Measurements from ENCODE around the gene FHOD1.

The FHOD1 gene

GRCh38 chr16:67206129-67206837 is 41.0 kb downstream of the FHOD1 start:
- DNase-seq: no peak

GRCh38 chr16:67204076-67204475 is 43.2 kb downstream of the FHOD1 start:
- no peak for DNase-seq

GRCh38 chr16:67202956-67203493 is 44.3 kb downstream of the FHOD1 start:
- DNase-seq: no peak

- no peak for DNase-seq
These were observed 44.9 kb downstream of the FHOD1 start for GRCh38 chr16:67202426-67202825.

GRCh38 chr16:67201411-67202345 is 45.6 kb downstream of the FHOD1 start:
- no peak for DNase-seq

DNA sequence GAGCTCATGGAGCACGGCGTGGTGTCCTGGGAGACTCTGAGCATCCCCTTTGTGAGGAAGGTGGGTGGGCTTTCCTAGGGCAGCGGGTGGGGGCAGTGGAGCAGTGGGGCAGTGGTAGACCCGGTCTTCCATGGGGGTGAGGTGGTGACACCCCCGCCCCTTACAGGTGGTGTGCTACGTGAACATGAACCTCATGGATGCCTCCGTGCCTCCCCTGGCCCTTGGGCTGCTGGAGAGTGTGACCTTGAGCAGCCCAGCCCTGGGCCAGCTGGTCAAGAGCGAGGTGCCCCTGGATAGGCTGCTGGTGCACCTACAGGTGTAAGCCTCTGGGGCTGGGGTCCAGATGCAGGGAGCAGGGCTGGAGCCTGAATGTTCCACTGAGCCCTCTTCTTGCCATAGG is 46.8 kb downstream of the FHOD1 start:
- DNase-seq: no peak

DNA sequence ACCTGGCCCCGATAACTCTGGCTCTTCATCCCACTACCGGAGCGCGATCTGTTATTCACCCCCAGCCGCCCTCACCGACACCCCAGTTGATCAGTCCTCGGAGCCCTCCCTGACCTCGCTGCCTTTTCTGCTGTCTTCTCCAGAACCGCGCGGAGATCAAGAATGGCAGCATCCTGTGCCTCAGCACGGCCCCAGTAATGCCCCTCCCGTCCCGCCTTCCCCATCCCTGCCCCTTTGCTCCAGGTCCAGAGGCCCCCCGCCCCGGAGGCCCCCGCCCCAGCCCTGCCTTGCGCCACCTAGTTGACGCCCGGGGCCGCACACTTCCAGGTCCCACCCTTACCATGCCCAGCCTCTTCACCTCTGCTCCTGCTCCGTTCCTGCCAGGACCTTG is 47.5 kb downstream of the FHOD1 start:
- peak; percentile 36 for DNase-seq

- peak; percentile 68 for DNase-seq
These were observed 48.1 kb downstream of the FHOD1 start, which contains the start of gene ELMO3 for GRCh38 chr16:67199011-67199807. TSS of gene ELMO3 (plus strand) at chr16:67199131. CDS start at chr16:67199327, 196 bp downstream.

- DNase-seq: peak; percentile 15
These were observed 49.0 kb downstream of the FHOD1 start for GRCh38 chr16:67198238-67198734.

DNA sequence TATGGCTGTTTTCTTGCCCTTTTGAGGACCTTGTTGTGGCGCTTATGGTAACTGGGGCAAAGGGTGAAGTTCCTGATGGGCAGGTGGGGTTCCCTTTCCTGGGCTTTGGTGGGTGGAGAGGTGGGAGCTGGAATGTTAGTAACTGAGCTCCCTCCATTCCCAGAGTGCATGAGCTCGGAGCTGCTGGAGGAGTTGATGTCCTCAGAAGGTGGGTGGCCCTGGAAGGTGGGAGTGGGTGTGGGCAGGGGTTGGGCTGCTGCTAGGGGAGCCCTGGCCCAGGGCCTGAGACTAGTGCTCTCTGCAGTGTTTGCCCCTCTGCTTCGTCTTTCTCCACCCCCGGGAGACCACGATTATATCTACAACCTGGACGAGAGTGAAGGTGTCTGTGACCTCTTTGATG is 49.6 kb downstream of the FHOD1 start:
- no peak for DNase-seq

DNA sequence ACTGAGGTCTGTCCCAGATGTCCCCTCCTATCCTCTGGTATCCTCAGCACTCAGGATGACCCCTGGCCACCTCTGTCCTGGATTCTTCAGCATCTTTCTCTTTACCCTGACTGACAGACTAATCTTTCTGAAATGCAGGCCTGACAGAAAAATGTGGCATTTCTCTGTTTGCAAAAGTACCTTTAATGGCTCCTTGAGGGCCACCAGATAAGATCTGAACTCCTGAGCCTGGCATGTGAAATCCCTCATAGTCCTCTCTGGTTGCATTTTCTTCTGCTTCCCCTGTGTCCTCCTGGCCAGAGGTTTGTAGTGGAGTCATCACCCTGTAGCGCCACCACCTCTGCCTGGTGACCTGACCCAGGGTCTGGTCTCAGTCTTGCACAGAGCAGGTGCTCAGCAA is 50.4 kb downstream of the FHOD1 start:
- DNase-seq: no peak

- no peak for DNase-seq
These were observed 51.6 kb downstream of the FHOD1 start for GRCh38 chr16:67195676-67196075.

GRCh38 chr16:67194260-67194659 is 53.0 kb downstream of the FHOD1 start:
- DNase-seq: no peak

DNA sequence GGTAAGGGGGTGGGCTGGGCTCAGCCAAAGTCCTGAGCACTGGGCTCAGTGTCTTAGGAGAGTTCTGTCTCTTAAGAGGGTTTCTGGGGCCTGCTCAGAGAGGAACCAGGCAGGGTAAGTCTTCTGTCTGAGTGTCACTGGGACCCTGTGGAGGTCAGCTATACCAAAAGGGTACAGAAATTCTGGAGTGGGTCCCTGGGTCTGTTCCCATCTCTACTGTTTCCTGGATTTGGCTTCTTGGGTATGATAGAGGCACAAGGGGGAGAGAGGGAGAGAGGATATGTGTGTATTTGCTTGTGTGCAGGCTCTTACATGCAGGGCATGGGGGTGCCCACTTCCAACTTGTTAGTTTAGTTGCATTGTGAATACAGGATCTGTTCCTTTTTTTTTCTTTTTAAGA is 53.7 kb downstream of the FHOD1 start:
- DNase-seq: no peak

GRCh38 chr16:67192781-67193361 is 54.4 kb downstream of the FHOD1 start:
- no peak for DNase-seq

GRCh38 chr16:67191995-67192681 is 55.1 kb downstream of the FHOD1 start, which contains the start of gene E2F4:
TSS of gene E2F4 (plus strand) at chr16:67192155. CDS start at chr16:67192228, 73 bp downstream.
- peak; percentile 83 for DNase-seq

- DNase-seq: no peak
These were observed 55.8 kb downstream of the FHOD1 start for GRCh38 chr16:67191411-67191994.

- no peak for DNase-seq
These were observed 56.6 kb downstream of the FHOD1 start for GRCh38 chr16:67190448-67191399.

GRCh38 chr16:67190041-67190440 is 57.2 kb downstream of the FHOD1 start, which contains the start of gene EXOC3L1:
TSS of gene EXOC3L1 (minus strand) at chr16:67190136. CDS start at chr16:67189676, 460 bp downstream.
- DNase-seq: no peak

DNA sequence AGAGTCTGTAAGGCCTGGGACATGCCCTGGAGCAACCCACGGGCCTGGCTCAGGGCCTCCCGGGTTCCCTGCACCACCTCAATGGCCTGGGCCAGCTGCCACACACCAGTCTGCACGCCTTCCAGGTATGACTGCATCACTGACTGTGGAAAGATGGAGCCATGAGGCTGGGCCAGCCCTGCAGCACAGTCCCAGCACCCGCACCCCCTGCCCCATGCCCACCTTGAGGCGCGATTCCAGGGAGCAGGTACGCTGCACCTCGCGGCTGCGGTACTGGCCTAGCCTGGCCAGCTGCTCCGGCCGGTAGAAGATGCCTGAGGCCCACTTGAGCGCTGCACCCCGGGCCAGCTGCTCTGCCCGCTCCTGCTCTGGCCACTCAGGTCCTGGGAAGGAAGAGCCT is 58.5 kb downstream of the FHOD1 start:
- no peak for DNase-seq
